Gastroesophageal sphincter (tissue), 4 donors: ENCODE data around the gene SCGB3A1. TPM values are rescaled to one million over a fixed set of nuclear protein-coding genes. Genes with fewer than 3 reads are reported as not detected.

Experiments
- ATAC-seq: fragments of 150-250 bp; one replicate; pipeline ENCODE4 v1.9.1; 2016; ENCODE audit warnings: mild to moderate bottlenecking, moderate library complexity
- H3K27ac ChIP-seq, 4 donors: fragments of 200-600 bp; sonication (generic) in 3 of 4; 1 replicate in 3 of 4; 2 replicates in 1 of 4; pipeline ENCODE4 v1.5.1; 2016 to 2019
- H3K27me3 ChIP-seq: fragments of 200-600 bp; sonication (generic); one replicate; pipeline ENCODE4 v1.5.1; 2019
- H3K36me3 ChIP-seq, 2 donors: fragments of 200-600 bp; sonication (generic); one replicate each; pipeline ENCODE4 v1.5.1; 2019; ENCODE audit warnings: control low read depth in 1 of 2
- H3K4me1 ChIP-seq, 3 donors: fragments of 200-600 bp; sonication (generic); 1 replicate in 2 of 3; 2 replicates in 1 of 3; pipeline ENCODE4 v1.5.1; 2016 to 2019; ENCODE audit warnings: control low read depth in 2 of 3
- H3K4me3 ChIP-seq, 2 donors: fragments of 200-600 bp; sonication (generic); one replicate each; pipeline ENCODE4 v1.5.1; 2019; ENCODE audit warnings: mild to moderate bottlenecking in 1 of 2, moderate library complexity in 1 of 2
- H3K9me3 ChIP-seq, 3 donors: fragments of 200-600 bp; sonication (generic); one replicate each; pipeline ENCODE4 v1.5.1; 2017 to 2019; ENCODE audit warnings: control low read depth in 2 of 3
- EP300 ChIP-seq: sonication (generic); formaldehyde crosslinking; IDR thresholded peaks from one replicate; pipeline ENCODE4 v1.6.1; 2017; ENCODE audit warnings: antibody characterized with exemption, mild to moderate bottlenecking
- POLR2A ChIP-seq, 2 donors: fragments of 450-650 bp; IDR thresholded peaks; one replicate each; pipeline ENCODE4 v1.6.1; 2017; ENCODE audit warnings: antibody characterized with exemption in 2 of 2, mild to moderate bottlenecking in 2 of 2, moderate library complexity in 1 of 2
- POLR2AphosphoS5 ChIP-seq: sonication (generic); formaldehyde crosslinking; IDR thresholded peaks from one replicate; pipeline ENCODE4 v1.6.1; 2017; ENCODE audit warnings: antibody characterized with exemption
- WGBS, 2 donors: methylation state at CpG; one replicate each; pipeline ENCODE4 v1.1.5; 2018; ENCODE audit warnings: low coverage in 1 of 2; 5-methylcytosine and 5-hydroxymethylcytosine counted together
- total RNA-seq, 4 donors: library from RNA; depleted of rRNA; stranded (reverse); fragments of >200 nt; gene quantifications; one replicate each; pipeline ENCODE4 v1.1.0, GENCODE V29; 2016
- TF ChIP-seq, protein P1 (sequence below), 4 experiments: fragments of 200-600 bp in 2 of 4; fragments of 450-650 bp in 2 of 4; sonication (generic) in 1 of 4; IDR thresholded peaks; one replicate each; pipeline ENCODE4 v1.5.1; 2017 to 2019; ENCODE audit warnings: antibody characterized with exemption in 4 of 4, mild to moderate bottlenecking in 2 of 4, moderate library complexity in 2 of 4

Gene SCGB3A1
- total RNA-seq, 4 donors from 2014 or later, result 78.4 TPM; not detected in 3

DNA sequence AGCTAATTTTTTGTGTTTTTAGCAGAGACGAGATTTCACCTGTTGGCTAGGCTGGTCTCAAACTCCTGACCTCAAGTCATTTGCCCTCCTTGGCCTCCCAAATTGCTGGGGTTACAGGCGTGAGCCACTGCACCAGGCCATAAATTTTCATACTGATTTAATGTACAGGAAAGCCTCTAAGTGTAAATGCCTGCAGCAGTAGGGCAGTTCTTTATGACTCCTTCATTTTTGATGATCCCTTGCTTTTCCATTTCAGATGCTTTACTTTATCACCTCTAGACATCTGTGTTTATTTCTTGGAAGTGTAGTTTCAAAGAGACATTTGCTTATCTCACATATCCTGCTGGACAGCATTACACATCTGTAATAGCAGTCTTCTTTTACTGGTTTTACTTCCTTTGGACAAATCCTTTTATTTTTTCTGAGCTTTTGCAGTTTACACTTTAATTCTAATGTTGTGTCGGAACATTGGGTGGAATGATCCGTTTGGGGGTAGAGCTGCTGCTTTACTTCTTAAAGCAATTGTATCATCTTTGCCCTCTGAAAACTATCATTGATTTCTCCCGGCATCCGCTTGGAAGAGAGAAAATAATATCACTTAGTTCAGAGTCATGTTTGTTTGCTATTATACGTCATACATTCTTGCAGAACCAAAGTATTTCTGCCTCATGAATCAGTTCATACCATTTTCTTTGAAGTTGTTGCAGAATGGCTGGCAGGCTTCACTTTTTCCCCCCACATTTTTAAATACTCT is 36.0 kb downstream of the SCGB3A1 start:
- H3K9me3 ChIP-seq, result no peaks in the 10 kb centered on the region
- 72 to 81% methylated on average over 5 to 7 of the region's 7 CpGs for WGBS, 2 donors
- no peak for ATAC-seq
- H3K27ac ChIP-seq, result no peak overlapping the region
- no peaks in the 10 kb centered on the region for H3K4me1 ChIP-seq
- TF ChIP-seq EP300 (no peak), POLR2A (IDR thresholded peaks at IDR 0.05) (no peak), POLR2AphosphoS5 (no peak)
- TF ChIP-seq, protein P1, sequence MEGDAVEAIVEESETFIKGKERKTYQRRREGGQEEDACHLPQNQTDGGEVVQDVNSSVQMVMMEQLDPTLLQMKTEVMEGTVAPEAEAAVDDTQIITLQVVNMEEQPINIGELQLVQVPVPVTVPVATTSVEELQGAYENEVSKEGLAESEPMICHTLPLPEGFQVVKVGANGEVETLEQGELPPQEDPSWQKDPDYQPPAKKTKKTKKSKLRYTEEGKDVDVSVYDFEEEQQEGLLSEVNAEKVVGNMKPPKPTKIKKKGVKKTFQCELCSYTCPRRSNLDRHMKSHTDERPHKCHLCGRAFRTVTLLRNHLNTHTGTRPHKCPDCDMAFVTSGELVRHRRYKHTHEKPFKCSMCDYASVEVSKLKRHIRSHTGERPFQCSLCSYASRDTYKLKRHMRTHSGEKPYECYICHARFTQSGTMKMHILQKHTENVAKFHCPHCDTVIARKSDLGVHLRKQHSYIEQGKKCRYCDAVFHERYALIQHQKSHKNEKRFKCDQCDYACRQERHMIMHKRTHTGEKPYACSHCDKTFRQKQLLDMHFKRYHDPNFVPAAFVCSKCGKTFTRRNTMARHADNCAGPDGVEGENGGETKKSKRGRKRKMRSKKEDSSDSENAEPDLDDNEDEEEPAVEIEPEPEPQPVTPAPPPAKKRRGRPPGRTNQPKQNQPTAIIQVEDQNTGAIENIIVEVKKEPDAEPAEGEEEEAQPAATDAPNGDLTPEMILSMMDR (IDR thresholded peaks at IDR 0.05), result no peak
- H3K27me3 ChIP-seq, result no peaks in the 10 kb centered on the region
- no peak overlapping the region for H3K4me3 ChIP-seq
- peaks cover 4 to 47% of the 10 kb centered on the region in 2 donors for H3K36me3 ChIP-seq

DNA sequence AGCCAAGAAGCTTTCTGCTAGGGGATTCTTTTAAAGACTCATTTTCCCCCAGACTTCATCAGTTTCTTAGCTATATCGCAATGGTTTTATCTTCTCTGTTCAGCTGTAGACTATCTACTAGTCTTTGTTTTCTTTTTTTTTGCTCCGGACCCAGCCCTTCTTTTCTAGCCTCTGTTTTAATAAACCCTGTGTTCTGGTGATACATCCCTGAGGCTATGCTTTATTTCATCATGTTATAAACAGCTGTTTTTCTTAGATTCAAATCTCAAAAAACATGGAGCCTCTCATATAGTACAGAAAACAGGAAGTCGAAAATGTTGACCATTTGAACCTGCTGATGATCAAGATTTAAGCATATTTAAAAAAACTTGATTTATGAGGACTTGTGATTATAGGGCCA is 37.8 kb downstream of the SCGB3A1 start:
- 87 to 92% methylated on average over 3 of the region's 3 CpGs for WGBS, 2 donors
- H3K9me3 ChIP-seq, result no peaks in the 10 kb centered on the region
- no peak overlapping the region for H3K27ac ChIP-seq
- no peaks in the 10 kb centered on the region for H3K27me3 ChIP-seq
- no peak overlapping the region for H3K4me3 ChIP-seq
- H3K36me3 ChIP-seq, result peaks cover 4 to 54% of the 10 kb centered on the region in 2 donors
- ATAC-seq, result no peak
- TF ChIP-seq EP300 (no peak), POLR2A (IDR thresholded peaks at IDR 0.05) (no peak), POLR2AphosphoS5 (no peak)
- TF ChIP-seq, protein P1 (IDR thresholded peaks at IDR 0.05), result no peak
- no peaks in the 10 kb centered on the region for H3K4me1 ChIP-seq

DNA sequence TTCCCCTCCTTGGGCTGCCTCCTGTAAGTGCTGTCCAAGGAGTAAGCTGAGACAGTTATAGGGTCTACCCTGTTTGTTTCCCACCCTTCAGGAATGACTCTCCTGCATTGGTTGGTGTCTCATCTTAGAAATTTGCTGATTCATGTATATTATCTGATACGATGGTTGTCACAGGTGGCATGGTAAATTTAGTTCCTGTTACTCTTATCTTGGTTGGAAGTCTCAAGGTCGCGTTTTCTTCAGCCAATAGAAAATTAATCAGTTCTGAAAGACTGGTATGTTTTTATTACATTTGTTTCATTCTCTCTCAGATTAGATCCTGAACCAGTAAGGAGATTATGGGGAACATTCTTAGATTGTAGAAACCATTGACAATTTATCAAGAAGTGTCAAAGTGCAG is 42.7 kb downstream of the SCGB3A1 start:
- no peak overlapping the region for H3K4me3 ChIP-seq
- H3K27ac ChIP-seq, result no peak overlapping the region
- no peaks in the 10 kb centered on the region for H3K9me3 ChIP-seq
- no peaks in the 10 kb centered on the region for H3K27me3 ChIP-seq
- H3K4me1 ChIP-seq, result no peaks in the 10 kb centered on the region
- 84 to 96% methylated on average over 3 of the region's 3 CpGs for WGBS, 2 donors
- ATAC-seq, result no peak
- H3K36me3 ChIP-seq, result peaks cover 4 to 38% of the 10 kb centered on the region in 2 donors
- TF ChIP-seq EP300, result no peak
- no peak for TF ChIP-seq POLR2A (IDR thresholded peaks at IDR 0.05)
- TF ChIP-seq, protein P1 (IDR thresholded peaks at IDR 0.05), result no peak
- no peak for TF ChIP-seq POLR2AphosphoS5

DNA sequence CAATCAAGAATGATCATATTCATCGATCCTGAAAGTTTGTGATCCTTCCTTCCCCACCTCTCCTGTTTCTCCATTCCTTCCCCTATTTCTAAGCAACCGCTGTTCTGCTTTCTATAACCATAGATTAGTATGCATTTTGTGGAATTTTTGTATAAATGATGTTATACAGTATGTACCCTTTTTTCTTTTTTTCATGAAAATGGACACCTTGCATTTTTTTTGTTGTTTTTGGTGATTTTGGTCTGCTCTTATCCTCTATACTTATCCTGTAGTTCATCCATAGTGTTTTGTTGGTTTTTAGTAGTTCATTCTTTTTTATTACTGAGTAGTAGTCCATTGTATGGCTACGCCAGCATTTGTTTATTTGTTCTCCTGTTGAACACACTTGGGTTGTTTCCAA is 46.1 kb downstream of the SCGB3A1 start:
- ATAC-seq, result no peak
- 88 to 97% methylated on average over 3 of the region's 3 CpGs for WGBS, 2 donors
- TF ChIP-seq, protein P1 (IDR thresholded peaks at IDR 0.05), result no peak
- no peak for TF ChIP-seq EP300
- TF ChIP-seq POLR2A (IDR thresholded peaks at IDR 0.05), result no peak
- TF ChIP-seq POLR2AphosphoS5, result no peak
- peaks cover 0 to 17% of the 10 kb centered on the region in 2 donors for H3K36me3 ChIP-seq
- no peak overlapping the region for H3K27ac ChIP-seq
- no peaks in the 10 kb centered on the region for H3K27me3 ChIP-seq
- no peak overlapping the region for H3K4me3 ChIP-seq
- H3K9me3 ChIP-seq, result no peaks in the 10 kb centered on the region
- H3K4me1 ChIP-seq, result no peaks in the 10 kb centered on the region

DNA sequence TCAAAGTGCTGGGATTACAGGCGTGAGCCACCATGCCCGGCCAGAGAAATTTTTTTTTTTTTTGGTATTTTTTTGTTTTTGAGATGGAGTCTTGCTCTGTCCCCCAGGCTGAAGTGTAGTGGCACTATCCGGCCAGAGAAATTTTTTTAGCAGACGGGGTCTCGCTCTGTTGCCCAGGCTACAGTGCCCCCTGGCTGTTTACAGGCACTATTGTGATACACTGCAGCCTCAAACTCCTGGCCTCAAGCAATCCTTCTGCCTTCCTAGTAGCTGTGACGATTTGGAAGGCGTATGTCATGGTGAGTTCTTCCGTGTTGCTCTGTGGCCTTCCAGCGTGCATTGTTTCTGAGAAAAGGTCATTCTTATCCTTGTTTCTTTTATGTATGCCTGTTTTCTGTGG is 49.6 kb downstream of the SCGB3A1 start:
- Histone ChIP-seq H3K36me3 (peaks cover 0 to 14% of the 10 kb centered on the region in 2 donors), H3K4me3 (no peak overlapping the region), H3K9me3 (no peaks in the 10 kb centered on the region), H3K27me3 (no peaks in the 10 kb centered on the region), H3K4me1 (no peaks in the 10 kb centered on the region), H3K27ac (no peak overlapping the region)
- no peak for TF ChIP-seq EP300
- TF ChIP-seq POLR2A (IDR thresholded peaks at IDR 0.05), result no peak
- TF ChIP-seq, protein P1 (IDR thresholded peaks at IDR 0.05), result no peak
- no peak for TF ChIP-seq POLR2AphosphoS5
- no peak for ATAC-seq
- 85 to 91% methylated on average over 6 to 9 of the region's 9 CpGs for WGBS, 2 donors
